ENCODE results near the gene DHRS7B.
"Not testable (repeated sequence)": the region's sequence is repeated elsewhere in the genome, so short reads cannot be mapped to it uniquely, and the experiment has no call there.

The DHRS7B gene

GRCh38 chr17:21126645-21127508 is at the start of gene DHRS7B:
Gene DHRS7B, plus strand, starts transcription at chr17:21126964. Its CDS starts 8 bp downstream, at chr17:21126972.
- DNase-seq: peak; percentile 95

GRCh38 chr17:21077281-21077680 is 49.5 kb upstream of the DHRS7B start:
- no peak for DNase-seq

- no peak for DNase-seq
Observed at GRCh38 chr17:21078016-21078780, 48.6 kb upstream of the DHRS7B start.

GRCh38 chr17:21079196-21079595 is 47.6 kb upstream of the DHRS7B start:
- no peak for DNase-seq

- no peak for DNase-seq
Observed at GRCh38 chr17:21082001-21082436, 44.7 kb upstream of the DHRS7B start.

GRCh38 chr17:21085280-21085679 is 41.5 kb upstream of the DHRS7B start:
- not testable (repeated sequence) for DNase-seq

- DNase-seq: no peak
Observed at GRCh38 chr17:21085707-21086106, 41.1 kb upstream of the DHRS7B start.

GRCh38 chr17:21089145-21089544 is 37.6 kb upstream of the DHRS7B start:
- DNase-seq: peak; percentile 65

GRCh38 chr17:21089933-21090901 is 36.5 kb upstream of the DHRS7B start:
- no peak for DNase-seq

- no peak for DNase-seq
Observed at GRCh38 chr17:21090902-21091618, 35.7 kb upstream of the DHRS7B start.

GRCh38 chr17:21094298-21094704 is 32.5 kb upstream of the DHRS7B start:
- DNase-seq: no peak

GRCh38 chr17:21095735-21096134 is 31.0 kb upstream of the DHRS7B start:
- DNase-seq: no peak

GRCh38 chr17:21096874-21097273 is 29.9 kb upstream of the DHRS7B start:
- no peak for DNase-seq

GRCh38 chr17:21098934-21099689 is 27.7 kb upstream of the DHRS7B start:
- peak; percentile 68 for DNase-seq

GRCh38 chr17:21100636-21101035 is 26.1 kb upstream of the DHRS7B start:
- DNase-seq: no peak

- DNase-seq: no peak
Observed at GRCh38 chr17:21104608-21105007, 22.2 kb upstream of the DHRS7B start.

GRCh38 chr17:21105064-21105894 is 21.5 kb upstream of the DHRS7B start:
- no peak for DNase-seq

GRCh38 chr17:21106316-21106715 is 20.4 kb upstream of the DHRS7B start:
- DNase-seq: no peak

- DNase-seq: not testable (repeated sequence)
Observed at GRCh38 chr17:21107067-21107650, 19.6 kb upstream of the DHRS7B start.

- DNase-seq: no peak
Observed at GRCh38 chr17:21108651-21109050, 18.1 kb upstream of the DHRS7B start.

Measured in kidney glomerular epithelial cell (primary cell).